Body of pancreas (tissue), 4 donors: ENCODE data around the gene ZNF771.

Experiments
- POLR2A ChIP-seq, 3 donors: fragments of 450-650 bp; IDR thresholded peaks; one replicate each; pipeline ENCODE4 v1.6.1; 2016; ENCODE audit warnings: antibody characterized with exemption in 3 of 3, mild to moderate bottlenecking in 2 of 3
- TF ChIP-seq, protein P1 (sequence below), 7 experiments: fragments of 450-650 bp in 4 of 7; fragments of 200-600 bp in 3 of 7; sonication (generic) in 3 of 7; IDR thresholded peaks; one replicate each; pipeline ENCODE4 v1.5.1; 2016 to 2019; ENCODE audit warnings: antibody characterized with exemption in 7 of 7

DNA sequence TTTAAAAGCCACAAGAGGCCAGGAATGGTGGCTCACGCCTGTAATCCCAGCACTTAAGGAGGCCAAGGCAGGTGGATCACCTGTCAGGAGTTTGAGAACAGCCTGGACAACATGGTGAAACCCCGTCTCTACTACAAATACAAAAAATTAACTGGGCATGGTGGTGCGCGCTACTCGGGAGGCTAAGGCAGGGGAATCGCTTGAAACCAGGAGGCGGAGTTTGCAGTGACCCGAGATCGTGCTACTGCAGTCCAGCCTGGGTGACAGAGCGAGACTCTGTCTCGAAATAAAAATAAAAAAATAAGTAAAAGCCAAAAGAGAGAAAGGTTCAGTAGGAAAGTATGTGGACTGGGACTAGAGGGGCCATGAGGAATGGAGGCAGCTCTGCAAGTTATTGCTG, 52.0 kb downstream of the ZNF771 start:
- TF ChIP-seq POLR2A (IDR thresholded peaks at IDR 0.05), result no peak
- TF ChIP-seq, protein P1, sequence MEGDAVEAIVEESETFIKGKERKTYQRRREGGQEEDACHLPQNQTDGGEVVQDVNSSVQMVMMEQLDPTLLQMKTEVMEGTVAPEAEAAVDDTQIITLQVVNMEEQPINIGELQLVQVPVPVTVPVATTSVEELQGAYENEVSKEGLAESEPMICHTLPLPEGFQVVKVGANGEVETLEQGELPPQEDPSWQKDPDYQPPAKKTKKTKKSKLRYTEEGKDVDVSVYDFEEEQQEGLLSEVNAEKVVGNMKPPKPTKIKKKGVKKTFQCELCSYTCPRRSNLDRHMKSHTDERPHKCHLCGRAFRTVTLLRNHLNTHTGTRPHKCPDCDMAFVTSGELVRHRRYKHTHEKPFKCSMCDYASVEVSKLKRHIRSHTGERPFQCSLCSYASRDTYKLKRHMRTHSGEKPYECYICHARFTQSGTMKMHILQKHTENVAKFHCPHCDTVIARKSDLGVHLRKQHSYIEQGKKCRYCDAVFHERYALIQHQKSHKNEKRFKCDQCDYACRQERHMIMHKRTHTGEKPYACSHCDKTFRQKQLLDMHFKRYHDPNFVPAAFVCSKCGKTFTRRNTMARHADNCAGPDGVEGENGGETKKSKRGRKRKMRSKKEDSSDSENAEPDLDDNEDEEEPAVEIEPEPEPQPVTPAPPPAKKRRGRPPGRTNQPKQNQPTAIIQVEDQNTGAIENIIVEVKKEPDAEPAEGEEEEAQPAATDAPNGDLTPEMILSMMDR (IDR thresholded peaks at IDR 0.05), result no peak
